Measurements from ENCODE around the gene RARG.

DNA sequence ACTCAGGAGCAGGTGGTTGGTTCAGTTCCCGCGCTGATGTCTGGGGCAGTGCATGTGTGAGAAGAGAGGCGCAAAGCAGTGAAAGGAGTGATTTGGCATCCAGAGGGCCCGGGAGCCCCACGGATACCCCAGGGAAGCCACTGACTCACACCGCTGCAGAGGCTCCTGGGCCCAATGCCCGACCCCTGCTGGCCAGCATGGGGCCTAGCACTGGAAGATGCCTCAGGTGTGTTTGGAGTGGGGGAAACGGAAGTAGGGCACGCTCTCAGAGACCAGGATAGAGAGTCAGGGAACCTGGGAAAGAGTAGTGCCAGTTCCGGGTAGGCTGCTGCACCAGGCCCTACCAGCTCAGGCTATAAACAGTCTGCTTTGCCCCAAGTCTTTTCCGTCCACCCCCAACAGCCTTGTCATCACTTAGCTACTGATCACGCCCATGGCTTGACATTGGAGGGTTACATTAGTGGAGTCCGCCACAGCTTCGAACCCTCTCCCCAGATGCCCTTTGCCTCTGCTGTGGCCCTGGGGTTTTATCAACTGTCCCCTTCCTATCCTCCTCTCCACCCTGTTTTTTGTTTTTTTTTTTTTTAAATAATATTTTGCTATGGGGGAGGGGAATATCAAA lies 41.8 kb downstream of the RARG start:
- TF ChIP-seq, protein P1, sequence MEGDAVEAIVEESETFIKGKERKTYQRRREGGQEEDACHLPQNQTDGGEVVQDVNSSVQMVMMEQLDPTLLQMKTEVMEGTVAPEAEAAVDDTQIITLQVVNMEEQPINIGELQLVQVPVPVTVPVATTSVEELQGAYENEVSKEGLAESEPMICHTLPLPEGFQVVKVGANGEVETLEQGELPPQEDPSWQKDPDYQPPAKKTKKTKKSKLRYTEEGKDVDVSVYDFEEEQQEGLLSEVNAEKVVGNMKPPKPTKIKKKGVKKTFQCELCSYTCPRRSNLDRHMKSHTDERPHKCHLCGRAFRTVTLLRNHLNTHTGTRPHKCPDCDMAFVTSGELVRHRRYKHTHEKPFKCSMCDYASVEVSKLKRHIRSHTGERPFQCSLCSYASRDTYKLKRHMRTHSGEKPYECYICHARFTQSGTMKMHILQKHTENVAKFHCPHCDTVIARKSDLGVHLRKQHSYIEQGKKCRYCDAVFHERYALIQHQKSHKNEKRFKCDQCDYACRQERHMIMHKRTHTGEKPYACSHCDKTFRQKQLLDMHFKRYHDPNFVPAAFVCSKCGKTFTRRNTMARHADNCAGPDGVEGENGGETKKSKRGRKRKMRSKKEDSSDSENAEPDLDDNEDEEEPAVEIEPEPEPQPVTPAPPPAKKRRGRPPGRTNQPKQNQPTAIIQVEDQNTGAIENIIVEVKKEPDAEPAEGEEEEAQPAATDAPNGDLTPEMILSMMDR (IDR thresholded peaks at IDR 0.05), result peak; percentile 94
- no peak for TF ChIP-seq ZFX (IDR thresholded peaks at IDR 0.05; ENCODE audit: borderline replicate concordance)

All from 22Rv1 (cell line).